Caco-2 (cell line): ENCODE measurements around the gene NDUFA8. TPM values are rescaled to one million over a fixed set of nuclear protein-coding genes. Genes with fewer than 3 reads are reported as not detected.

ENCODE experiments used
- BruUV-seq: library from RNA; stranded (reverse); fragments of 400-500 nt; replicated peaks from 2 replicates; lab custom pipeline; 2021; lab: Mats Ljungman, UMichigan
- CTCF ChIA-PET: fragments of 300-600 bp; sonication (Branson Sonifier 250); formaldehyde crosslinking; loops from one replicate; lab custom pipeline; 2022; ENCODE audit warnings: antibody characterized with exemption; lab: Charles Lee
- POLR2A ChIA-PET: fragments of 300-600 bp; sonication (Branson Sonifier 250); formaldehyde crosslinking; loops from one replicate; lab custom pipeline; 2022; ENCODE audit warnings: antibody characterized with exemption; lab: Charles Lee
- DNase-seq, 2 experiments: peaks; one replicate each; pipeline versions ENCODE4 v3.0.0 to v3.0.0-alpha.2; 2020 to 2022
- H3K27me3 ChIP-seq: replicated peaks from 2 replicates; pipeline ENCODE4 v1.6.0; 2011; ENCODE audit warnings: low read length; ENCODE audit not compliant: control insufficient read depth, insufficient read depth
- H3K36me3 ChIP-seq: 2 replicates; pipeline ENCODE4 v1.5.1; 2011; ENCODE audit warnings: low read length; ENCODE audit not compliant: control insufficient read depth, insufficient read depth
- H3K4me1 ChIP-seq: fragments of 250-450 bp; sonication (Bioruptor Pico); 2 replicates; pipeline ENCODE4 v1.5.1; 2020; ENCODE audit warnings: mild to moderate bottlenecking
- H3K4me3 ChIP-seq: 2 replicates; pipeline ENCODE4 v1.5.1; 2011; ENCODE audit warnings: low read depth, mild to moderate bottlenecking, control low read depth, low read length
- H3K9me3 ChIP-seq: fragments of 250-450 bp; sonication (Bioruptor Pico); 2 replicates; pipeline ENCODE4 v1.5.1; 2020; ENCODE audit warnings: mild to moderate bottlenecking, moderate library complexity
- H3K27ac Mint-ChIP-seq: one replicate; pipeline ENCODE4 v1.8.0; 2022; ENCODE audit warnings: mixed read lengths; ENCODE audit not compliant: unreplicated experiment
- H3K27me3 Mint-ChIP-seq: one replicate; pipeline ENCODE4 v1.8.0; 2022; ENCODE audit warnings: mixed read lengths; ENCODE audit not compliant: insufficient read depth, unreplicated experiment
- H3K36me3 Mint-ChIP-seq: one replicate; pipeline ENCODE4 v1.8.0; 2022; ENCODE audit warnings: mild to moderate bottlenecking, mixed read lengths; ENCODE audit not compliant: insufficient read depth, unreplicated experiment
- H3K4me1 Mint-ChIP-seq: one replicate; pipeline ENCODE4 v1.8.0; 2022; ENCODE audit warnings: low read depth, mixed read lengths; ENCODE audit not compliant: unreplicated experiment
- H3K4me3 Mint-ChIP-seq: one replicate; pipeline ENCODE4 v1.8.0; 2022; ENCODE audit warnings: mild to moderate bottlenecking, moderate library complexity, mixed read lengths; ENCODE audit not compliant: unreplicated experiment
- H3K9me3 Mint-ChIP-seq: one replicate; pipeline ENCODE4 v1.8.0; 2022; ENCODE audit warnings: mixed read lengths; ENCODE audit not compliant: unreplicated experiment
- intact Hi-C: fragments of 100-400 bp; cut with micrococcal nuclease; formaldehyde crosslinking; loops from one replicate; pipeline ENCODE4 v1.10.0; 2022; ENCODE audit not compliant: unreplicated experiment
- total RNA-seq: library from RNA; stranded (reverse); gene quantifications from 2 replicates; pipeline ENCODE4 v1.2.3, GENCODE V29; 2022
- TF ChIP-seq, protein P1 (sequence below), 2 experiments: fragments of 200-600 bp in 1 of 2; IDR thresholded peaks; 1 replicate in 1 of 2; 2 replicates in 1 of 2; pipeline versions ENCODE4 v1.5.1 to v1.8.0; 2011 to 2022; ENCODE audit warnings: antibody characterized with exemption in 1 of 2, control low read depth in 1 of 2, inconsistent platforms in 1 of 2, low read depth in 1 of 2, low read length in 1 of 2, mild to moderate bottlenecking in 1 of 2, moderate library complexity in 1 of 2; ENCODE audit not compliant: insufficient read depth in 1 of 2, severe bottlenecking in 1 of 2, unreplicated experiment in 1 of 2

Gene NDUFA8
- total RNA-seq, 1 experiment from 2014 or later, result 58.0 TPM

DNA sequence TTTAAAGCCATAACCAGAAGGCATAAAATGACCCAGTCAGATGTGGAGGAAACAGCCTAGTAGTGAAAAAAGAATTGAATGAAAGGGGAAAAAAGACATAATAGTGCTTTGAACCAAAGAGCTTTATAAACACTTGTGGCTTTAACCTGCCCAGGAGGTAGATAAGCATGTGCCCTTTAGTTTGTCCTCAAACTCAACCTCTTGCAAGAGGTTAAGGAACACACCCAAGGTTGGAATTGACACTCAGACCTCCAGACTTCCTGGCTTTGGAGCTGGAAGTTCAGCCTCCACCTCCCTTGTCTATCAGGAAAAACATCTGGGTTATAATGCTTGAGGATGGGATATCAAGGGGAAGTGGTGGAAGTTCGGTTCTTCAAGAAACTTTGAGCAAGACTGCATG, 16.3 kb downstream of the NDUFA8 start:
- no peaks in the 10 kb centered on the region for H3K27me3 Mint-ChIP-seq
- H3K27ac Mint-ChIP-seq, result no peak overlapping the region
- intact Hi-C loops, result no loop called here
- CTCF ChIA-PET, result interaction anchor here (0.6 kb wide), 1 partner anchor 44 kb away, joined by 6 read pairs; no protein-coding TSS in a partner anchor
- Histone ChIP-seq H3K4me3 (no peak overlapping the region), H3K9me3 (no peaks in the 10 kb centered on the region), H3K36me3 (peaks cover 7% of the 10 kb centered on the region), H3K27me3 (no peaks in the 10 kb centered on the region), H3K4me1 (peaks cover 9% of the 10 kb centered on the region)
- H3K36me3 Mint-ChIP-seq, result peaks cover 39% of the 10 kb centered on the region
- BruUV-seq, result no TSS peak
- DNase-seq, result no peak
- H3K9me3 Mint-ChIP-seq, result no peaks in the 10 kb centered on the region
- H3K4me3 Mint-ChIP-seq, result no peak overlapping the region
- peaks cover 11% of the 10 kb centered on the region for H3K4me1 Mint-ChIP-seq
- TF ChIP-seq, protein P1, sequence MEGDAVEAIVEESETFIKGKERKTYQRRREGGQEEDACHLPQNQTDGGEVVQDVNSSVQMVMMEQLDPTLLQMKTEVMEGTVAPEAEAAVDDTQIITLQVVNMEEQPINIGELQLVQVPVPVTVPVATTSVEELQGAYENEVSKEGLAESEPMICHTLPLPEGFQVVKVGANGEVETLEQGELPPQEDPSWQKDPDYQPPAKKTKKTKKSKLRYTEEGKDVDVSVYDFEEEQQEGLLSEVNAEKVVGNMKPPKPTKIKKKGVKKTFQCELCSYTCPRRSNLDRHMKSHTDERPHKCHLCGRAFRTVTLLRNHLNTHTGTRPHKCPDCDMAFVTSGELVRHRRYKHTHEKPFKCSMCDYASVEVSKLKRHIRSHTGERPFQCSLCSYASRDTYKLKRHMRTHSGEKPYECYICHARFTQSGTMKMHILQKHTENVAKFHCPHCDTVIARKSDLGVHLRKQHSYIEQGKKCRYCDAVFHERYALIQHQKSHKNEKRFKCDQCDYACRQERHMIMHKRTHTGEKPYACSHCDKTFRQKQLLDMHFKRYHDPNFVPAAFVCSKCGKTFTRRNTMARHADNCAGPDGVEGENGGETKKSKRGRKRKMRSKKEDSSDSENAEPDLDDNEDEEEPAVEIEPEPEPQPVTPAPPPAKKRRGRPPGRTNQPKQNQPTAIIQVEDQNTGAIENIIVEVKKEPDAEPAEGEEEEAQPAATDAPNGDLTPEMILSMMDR (IDR thresholded peaks at IDR 0.05; ENCODE audit: insufficient read depth in 1 of 2, low read depth in 1 of 2, low read length in 1 of 2, severe bottlenecking in 1 of 2, unreplicated experiment in 1 of 2), result no peak
- POLR2A ChIA-PET, result no interaction called here

DNA sequence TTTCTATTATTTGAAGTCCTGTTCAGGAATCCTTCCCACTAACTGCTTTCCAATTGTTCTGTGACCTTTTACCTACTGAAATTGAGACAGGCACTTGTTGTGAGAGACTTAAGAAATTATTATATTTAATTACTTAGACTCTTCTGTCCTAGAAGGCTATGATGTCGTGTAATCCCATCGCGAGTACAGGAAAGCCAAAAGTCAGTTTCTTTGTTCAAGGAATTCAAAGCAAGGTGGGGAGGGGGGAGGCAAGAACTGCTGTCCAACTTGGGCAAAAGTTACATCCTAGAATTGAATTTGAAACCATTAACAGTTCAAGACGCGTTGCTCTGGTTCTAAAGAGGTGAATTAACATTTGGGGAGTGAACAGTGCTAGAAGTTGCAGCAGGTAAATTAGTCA, 17.9 kb downstream of the NDUFA8 start:
- Histone ChIP-seq H3K9me3 (no peaks in the 10 kb centered on the region), H3K4me1 (peaks cover 9% of the 10 kb centered on the region), H3K36me3 (peaks cover 5% of the 10 kb centered on the region; the same call in 1 of the 2 replicates), H3K27me3 (no peaks in the 10 kb centered on the region), H3K4me3 (no peak overlapping the region)
- Mint-ChIP-seq H3K4me3 (no peak overlapping the region), H3K36me3 (peaks cover 22% of the 10 kb centered on the region), H3K9me3 (no peaks in the 10 kb centered on the region), H3K27ac (no peak overlapping the region), H3K4me1 (peaks cover 11% of the 10 kb centered on the region), H3K27me3 (no peaks in the 10 kb centered on the region)
- intact Hi-C loops, result no loop called here
- no TSS peak for BruUV-seq
- TF ChIP-seq, protein P1 (IDR thresholded peaks at IDR 0.05; ENCODE audit: insufficient read depth in 1 of 2, low read depth in 1 of 2, low read length in 1 of 2, severe bottlenecking in 1 of 2, unreplicated experiment in 1 of 2), result no peak
- ChIA-PET POLR2A (no interaction called here), CTCF (no interaction called here)
- DNase-seq, result no peak

DNA sequence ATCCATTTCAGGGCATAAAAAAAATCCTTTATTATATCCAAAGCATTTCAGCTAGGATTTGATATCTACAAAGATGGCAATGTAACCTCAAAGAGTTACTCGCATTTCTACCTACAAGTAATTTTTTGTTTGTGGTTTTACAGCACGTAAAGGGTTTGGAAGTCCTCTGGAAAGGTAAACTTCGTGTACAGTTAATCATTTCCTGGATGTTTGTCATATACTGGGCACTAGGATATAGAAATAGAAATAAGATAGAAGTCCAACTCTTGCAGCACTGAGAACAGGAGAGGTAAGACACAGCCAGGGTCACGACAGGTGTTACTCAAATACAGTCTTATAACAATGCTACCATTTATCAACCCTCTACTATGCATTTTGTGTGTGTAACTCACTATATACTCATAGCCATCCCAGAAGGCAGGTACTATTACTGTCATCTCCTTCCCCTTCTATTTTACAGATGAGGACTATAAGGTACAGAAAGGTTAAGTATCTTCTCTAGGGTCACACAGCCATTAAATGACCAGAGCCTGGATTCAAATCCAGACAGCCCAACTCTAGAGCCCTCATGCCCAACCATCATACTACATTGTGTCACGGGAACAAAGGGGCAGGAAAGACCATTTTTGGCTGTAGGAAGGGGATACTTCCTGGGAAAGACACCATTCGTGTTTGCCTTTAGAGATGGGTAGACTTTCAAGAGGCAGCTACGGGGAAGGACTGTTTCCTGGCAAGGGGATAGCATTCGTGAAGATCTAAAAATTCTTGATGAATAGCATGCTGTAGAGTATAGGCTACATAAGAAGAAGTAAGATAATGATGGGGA, 19.0 kb downstream of the NDUFA8 start:
- H3K9me3 Mint-ChIP-seq, result no peaks in the 10 kb centered on the region
- peaks cover 11% of the 10 kb centered on the region for H3K4me1 Mint-ChIP-seq
- no peak overlapping the region for H3K4me3 Mint-ChIP-seq
- peaks cover 20% of the 10 kb centered on the region for H3K36me3 Mint-ChIP-seq
- BruUV-seq, result TSS peak; percentile 12
- Histone ChIP-seq H3K9me3 (no peaks in the 10 kb centered on the region), H3K4me3 (no peak overlapping the region), H3K36me3 (peaks cover 5% of the 10 kb centered on the region; the same call in 1 of the 2 replicates), H3K27me3 (no peaks in the 10 kb centered on the region), H3K4me1 (peaks cover 9% of the 10 kb centered on the region)
- DNase-seq, result no peak
- ChIA-PET POLR2A (no interaction called here), CTCF (no interaction called here)
- no peak overlapping the region for H3K27ac Mint-ChIP-seq
- TF ChIP-seq, protein P1 (IDR thresholded peaks at IDR 0.05; ENCODE audit: insufficient read depth in 1 of 2, low read depth in 1 of 2, low read length in 1 of 2, severe bottlenecking in 1 of 2, unreplicated experiment in 1 of 2), result no peak
- no peaks in the 10 kb centered on the region for H3K27me3 Mint-ChIP-seq
- intact Hi-C loops, result no loop called here
